Daoy (cell line): ENCODE measurements around the gene TLE1. TPM values are rescaled to one million over a fixed set of nuclear protein-coding genes. Genes with fewer than 3 reads are reported as not detected.

ENCODE experiments used
- DNase-seq: peaks from one replicate; pipeline ENCODE4 v3.0.0-alpha.2; 2015; ENCODE audit warnings: low read depth
- total RNA-seq: library from RNA; depleted of rRNA; stranded (reverse); fragments of >200 nt; shearing (Covaris generic); gene quantifications from 2 replicates; pipeline ENCODE4 v1.2.3, GENCODE V29; 2014; rRNA removed

Gene TLE1
- total RNA-seq, 1 experiment from 2014 or later, result 18.5 TPM

- DNase-seq, result peak; percentile 32
Measured at GRCh38 chr9:81549500-81550206, 139.7 kb downstream of the TLE1 start.

DNA sequence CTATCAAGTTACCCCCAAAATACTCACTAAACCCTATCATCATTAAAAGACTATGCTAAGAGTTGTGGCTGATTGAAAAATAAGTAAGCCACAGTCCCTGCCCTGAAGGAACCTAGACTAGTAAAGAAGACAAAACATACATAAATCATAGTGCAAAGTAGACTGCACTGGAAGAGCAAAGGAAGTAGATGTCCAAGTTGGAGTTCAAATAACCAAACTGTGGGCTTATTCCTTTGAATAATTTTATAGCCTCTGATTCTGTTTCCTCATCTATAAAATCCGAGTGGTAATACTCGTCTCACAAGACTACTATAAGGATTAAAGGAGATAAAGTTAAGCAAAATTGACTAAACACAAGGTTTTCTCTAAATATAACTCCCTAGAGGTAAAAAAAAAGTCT lies 140.4 kb downstream of the TLE1 start:
- no peak for DNase-seq

GRCh38 chr9:81546489-81546888 lies 142.9 kb downstream of the TLE1 start:
- no peak for DNase-seq

- no peak for DNase-seq
Measured at GRCh38 chr9:81543695-81544094, 145.7 kb downstream of the TLE1 start.

DNA sequence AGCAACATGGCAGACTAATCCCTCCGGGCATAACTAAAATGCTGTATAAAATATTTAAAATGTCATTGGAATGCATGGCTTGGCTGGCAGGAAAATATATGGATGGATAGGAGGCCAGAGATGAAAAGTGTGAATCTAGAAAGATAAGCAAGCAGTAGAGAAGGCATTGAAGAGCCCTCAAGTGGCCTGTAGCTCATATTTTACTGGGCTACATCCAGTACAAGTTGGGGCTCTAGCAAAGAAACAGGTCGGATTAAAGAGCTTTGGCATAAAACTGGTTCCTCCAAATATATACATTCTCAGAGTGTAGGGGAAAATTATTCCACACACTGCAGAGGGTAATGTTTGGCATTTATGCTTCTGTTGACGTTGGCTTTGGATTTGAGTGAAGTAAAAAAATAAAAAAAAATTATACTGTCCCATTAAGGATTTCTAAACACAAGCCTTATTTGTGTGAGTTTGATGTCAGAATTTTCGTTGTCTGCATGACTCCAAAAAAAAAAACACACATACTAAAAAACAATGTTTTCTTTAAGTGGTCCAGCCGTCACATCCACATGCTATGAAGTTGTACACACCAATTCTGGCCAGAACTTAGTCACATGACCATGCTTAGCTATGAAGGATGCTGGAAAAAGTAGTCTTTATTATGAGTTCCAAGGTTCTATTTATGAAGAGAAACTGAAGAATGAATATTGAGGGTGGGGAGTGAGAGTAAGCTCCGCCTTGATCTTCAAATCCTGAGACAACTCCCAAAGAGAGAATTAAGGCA lies 147.0 kb downstream of the TLE1 start:
- no peak for DNase-seq

DNA sequence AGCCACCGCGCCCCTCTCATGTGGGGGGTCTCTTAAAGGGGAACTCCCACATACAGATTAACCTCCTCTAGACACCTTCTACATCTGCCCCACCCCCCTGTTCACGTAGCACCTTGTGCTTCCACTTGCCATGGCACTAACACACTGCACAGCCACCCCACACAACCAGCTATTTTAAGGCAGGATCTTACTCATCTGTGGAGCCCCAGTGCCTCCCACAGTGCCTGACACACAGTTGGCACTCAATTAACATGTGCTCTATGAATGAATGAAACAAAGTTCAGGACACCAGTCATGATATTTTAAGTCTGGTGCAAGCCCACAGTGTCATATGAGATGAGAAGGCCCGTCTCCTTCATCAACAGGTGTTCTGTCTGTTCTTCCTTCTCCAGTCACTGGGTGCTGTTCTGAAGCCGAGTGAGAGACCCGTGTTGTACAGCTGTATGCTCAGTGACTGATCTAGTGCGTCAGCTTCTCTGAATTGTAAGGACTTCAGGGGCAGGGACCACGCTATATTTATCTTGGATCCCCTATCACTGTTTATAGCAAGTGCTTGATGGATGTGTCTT lies 149.1 kb downstream of the TLE1 start:
- no peak for DNase-seq

DNA sequence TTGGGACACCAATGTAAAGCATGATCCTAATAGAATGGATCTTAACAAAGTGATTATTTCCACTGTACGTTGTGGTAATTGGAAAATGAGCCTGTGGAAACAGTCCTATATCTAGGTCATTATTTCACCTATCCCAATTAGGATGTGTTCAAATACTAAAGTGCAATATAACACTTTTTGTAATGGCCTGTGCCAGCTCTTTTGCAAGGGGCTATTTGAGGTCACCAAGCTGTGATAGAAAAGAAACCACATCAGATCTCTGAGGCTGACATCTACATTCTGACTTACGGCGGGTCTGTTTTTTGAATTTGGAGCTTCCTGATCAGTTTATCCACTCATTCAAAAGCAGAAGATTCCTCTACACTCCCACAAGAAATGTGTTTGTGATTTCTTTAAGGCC lies 150.0 kb downstream of the TLE1 start:
- DNase-seq, result no peak

GRCh38 chr9:81538890-81539289 lies 150.5 kb downstream of the TLE1 start:
- DNase-seq, result no peak

DNA sequence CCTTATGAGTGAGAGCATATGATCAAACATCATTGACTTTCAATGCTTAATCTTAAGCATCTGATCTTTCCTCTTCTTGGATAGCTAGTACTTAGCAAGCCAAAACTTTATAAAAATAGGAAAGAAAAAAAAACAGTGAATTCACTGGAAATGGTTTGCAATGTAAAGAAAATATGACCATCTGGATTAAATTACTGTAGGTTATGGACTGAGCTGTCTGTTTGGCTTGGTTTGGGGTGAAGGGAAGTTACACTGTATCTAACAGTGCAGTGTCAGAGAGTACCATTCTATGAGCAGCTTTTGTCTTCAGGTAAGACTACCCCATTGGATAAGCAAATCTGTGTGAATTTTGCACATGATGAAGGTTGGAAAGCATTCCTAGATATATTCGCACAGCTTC lies 151.4 kb downstream of the TLE1 start:
- DNase-seq, result no peak

DNA sequence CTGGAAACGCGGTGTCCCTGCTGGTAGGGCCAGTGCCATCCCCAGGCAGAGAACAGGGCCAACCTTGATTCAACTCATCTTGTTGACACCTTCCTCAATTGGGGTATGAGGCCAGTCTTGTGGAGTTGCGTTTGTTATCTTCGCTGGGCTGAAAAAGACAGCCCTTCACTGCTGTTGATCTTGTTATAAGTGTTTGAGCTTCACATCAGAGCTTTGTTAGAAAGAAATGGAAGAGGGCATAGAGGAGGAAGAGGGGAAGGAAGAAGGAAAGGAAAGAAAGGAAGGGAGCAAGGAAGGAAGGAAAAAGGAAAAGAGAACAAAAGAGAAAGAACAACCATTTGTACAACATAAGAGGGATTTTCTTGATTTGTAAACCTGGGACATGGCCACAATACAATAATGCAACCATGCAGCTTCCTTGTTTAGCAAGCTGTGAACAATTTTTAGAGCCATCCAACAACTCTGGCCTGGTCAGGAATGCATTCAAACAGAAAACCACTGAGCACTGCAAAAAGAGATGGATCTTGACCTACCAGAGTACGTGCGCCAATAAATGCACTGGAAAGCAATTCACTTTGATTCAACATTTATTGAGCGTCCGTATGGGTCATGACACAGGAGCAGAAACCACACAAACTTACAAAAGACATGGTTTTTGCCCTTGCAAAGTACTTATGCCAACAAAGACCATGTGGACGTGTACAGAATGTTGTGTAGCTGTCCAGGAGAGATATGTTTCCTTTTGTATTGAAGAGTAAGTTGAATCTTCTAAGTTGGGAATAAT lies 152.9 kb downstream of the TLE1 start:
- DNase-seq, result no peak

DNA sequence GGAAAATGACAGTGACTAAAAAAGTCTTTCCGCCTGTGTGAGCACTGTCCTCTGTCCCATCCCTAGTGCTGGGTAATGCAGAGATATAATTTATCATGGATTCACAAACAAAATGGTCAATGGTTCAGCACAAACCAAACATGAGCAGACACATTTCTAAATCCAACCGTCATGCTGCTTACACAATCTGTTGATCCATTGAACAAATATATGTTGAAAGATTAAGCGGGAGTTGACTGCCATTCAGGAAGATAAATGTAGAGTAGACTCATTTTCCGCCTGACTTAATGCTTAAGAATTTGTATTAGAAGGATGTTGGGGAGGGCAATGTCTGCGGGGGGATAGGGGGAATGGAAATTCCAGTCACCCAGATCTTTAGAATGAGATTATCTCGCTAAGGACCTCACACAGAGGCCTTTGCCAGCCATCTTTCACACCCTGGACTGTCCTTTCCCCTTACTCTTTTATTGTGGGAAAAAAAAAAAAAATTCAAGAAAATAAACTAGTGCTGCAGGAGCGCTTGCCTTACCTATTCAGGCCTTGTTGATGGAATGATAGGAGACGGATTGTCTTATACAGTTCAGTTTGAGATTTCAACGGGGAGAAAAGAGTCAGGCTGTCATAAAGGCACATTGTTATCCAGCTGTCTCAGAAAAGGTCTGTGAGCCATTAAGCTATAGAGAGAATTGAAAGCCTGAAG lies 153.7 kb downstream of the TLE1 start:
- peak; percentile 56 for DNase-seq

DNA sequence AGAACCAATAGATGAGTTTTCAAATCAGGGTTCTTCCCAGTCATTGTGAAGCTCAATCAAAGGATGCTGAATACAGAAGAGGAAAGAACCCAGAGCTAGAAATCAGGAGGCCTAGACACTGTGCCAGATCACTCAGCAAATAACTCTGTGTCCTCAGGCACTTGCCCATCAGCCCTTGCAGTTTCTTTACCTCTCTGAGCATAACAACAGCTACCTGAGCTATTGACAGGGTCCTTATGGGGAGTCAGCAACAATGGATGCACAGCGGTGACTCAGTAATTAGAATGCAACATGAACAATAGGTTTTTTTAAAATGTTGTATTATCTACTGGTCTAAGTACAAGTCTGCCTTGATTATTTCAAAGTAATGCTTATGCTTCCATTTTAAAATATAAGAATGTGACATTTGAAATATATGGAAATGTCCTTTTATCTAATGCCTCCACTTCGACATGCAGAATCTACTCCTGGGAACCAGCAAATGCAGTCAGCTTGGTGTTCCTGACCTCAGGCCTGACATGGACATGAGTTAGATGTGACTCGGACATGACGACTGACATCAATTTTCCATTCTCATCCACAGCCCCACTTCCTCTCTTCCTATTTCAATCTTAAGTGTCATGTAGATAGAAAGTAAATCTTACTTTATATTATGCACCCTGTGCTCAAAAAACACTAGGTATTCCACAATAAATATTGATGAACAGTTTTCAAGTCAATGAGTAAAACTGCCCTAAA lies 155.0 kb downstream of the TLE1 start:
- no peak for DNase-seq

Other genes starting within 250 kb of the TLE1 start
- gene SPATA31D4, start 238.9 kb upstream of the TLE1 start, total RNA-seq, result not detected in 2 replicates